ENCODE results near the gene TBC1D9B. TPM values are rescaled to one million over a fixed set of nuclear protein-coding genes. Genes with fewer than 3 reads are reported as not detected.

Gene TBC1D9B
- polyA plus RNA-seq, 2 of the 4 experiments (the other 2 are of a cell fraction), result 37.2 to 64.7 TPM

GRCh38 chr5:179818746-179819295 lies 88.9 kb downstream of the TBC1D9B start:
- 2% methylated on average over 16 of the region's 35 CpGs for WGBS (ENCODE audit: missing lambda C conversion rate)
- TF ChIP-seq POLR2A (IDR thresholded peaks at IDR 0.05; ENCODE audit: low read length) (no peak; the same call in 1 of the 2 replicates), RCOR1 (IDR thresholded peaks at IDR 0.05; ENCODE audit: low read depth, low read length) (no peak), ATOH8 (CRISPR knock-in tag; IDR thresholded peaks at IDR 0.05; ENCODE audit: low read depth) (peak; percentile 30; the same call in 1 of the 2 replicates), GATA3 (IDR thresholded peaks at IDR 0.05; ENCODE audit: borderline replicate concordance) (peak; percentile 89), POLR2AphosphoS2 (conservative IDR thresholded peaks at IDR 0.05; ENCODE audit: low read length) (no peak), KDM1A (IDR thresholded peaks at IDR 0.05; ENCODE audit: low read depth) (0 out of 2 replicates have a peak, but pooled peaks have one; percentile 31), SMC3 (IDR thresholded peaks at IDR 0.05) (no peak), MAFK (IDR thresholded peaks at IDR 0.05; ENCODE audit: partially characterized antibody) (peak; percentile 15), MAX (IDR thresholded peaks at IDR 0.05) (0 out of 2 replicates have a peak, but pooled peaks have one; percentile 75), E2F6 (IDR thresholded peaks at IDR 0.05; ENCODE audit: borderline replicate concordance, low read depth) (peak; percentile 66), MYC (IDR thresholded peaks at IDR 0.05; ENCODE audit: borderline replicate concordance, low read length) (no peak; the same call in none of the 2 replicates), ZC3H11A (IDR thresholded peaks at IDR 0.05) (no peak), REST (IDR thresholded peaks at IDR 0.05) (no peak), HDAC2 (IDR thresholded peaks at IDR 0.05) (no peak), EP300 (IDR thresholded peaks at IDR 0.05) (peak; percentile 88 to 94; a peak in 3 of 5 replicates), CTCF (IDR thresholded peaks at IDR 0.05) (no peak), HMGXB4 (CRISPR knock-in tag; IDR thresholded peaks at IDR 0.05; ENCODE audit: borderline replicate concordance) (no peak), CHD4 (IDR thresholded peaks at IDR 0.05; ENCODE audit: borderline replicate concordance) (no peak), RAD21 (conservative IDR thresholded peaks at IDR 0.05 in 1 of 2, IDR thresholded peaks at IDR 0.05 in 1 of 2) (no peak; a peak in 1 of 5 replicates), CBX8 (IDR thresholded peaks at IDR 0.05) (no peak), NPAS2 (CRISPR knock-in tag; IDR thresholded peaks at IDR 0.05; ENCODE audit: borderline replicate concordance) (no peak), NR3C1 (IDR thresholded peaks at IDR 0.05) (no peak), ZSCAN20 (CRISPR knock-in tag; IDR thresholded peaks at IDR 0.05) (no peak), JUN (IDR thresholded peaks at IDR 0.05) (peak; percentile 96 to 99), BCL3 (IDR thresholded peaks at IDR 0.05) (peak; percentile 98), CBX2 (IDR thresholded peaks at IDR 0.05; ENCODE audit: borderline replicate concordance, low read depth) (no peak), ESRRA (IDR thresholded peaks at IDR 0.05; ENCODE audit: borderline replicate concordance, low read length) (no peak), RFX5 (IDR thresholded peaks at IDR 0.05) (no peak), TP53 (CRISPR knock-in tag; IDR thresholded peaks at IDR 0.05) (0 out of 2 replicates have a peak, but pooled peaks have one; percentile 0), JUNB (IDR thresholded peaks at IDR 0.05) (peak; percentile 87), FOXS1 (CRISPR knock-in tag; IDR thresholded peaks at IDR 0.05) (peak; percentile 89; the same call in 1 of the 2 replicates)

More at GRCh38 chr5:179818746-179819295, 88.9 kb downstream of the TBC1D9B start:
- ChIA-PET CTCF (interaction anchor here (1.3 to 4.8 kb wide), 4 partner anchors 17 to 56 kb away, joined by 4 to 27 read pairs (median 10); no protein-coding TSS in a partner anchor), POLR2A (interaction anchor here (1.0 to 2.3 kb wide), 5 partner anchors 7 to 195 kb away, joined by 4 to 20 read pairs (median 5); partner anchors contain the start of gene HNRNPH1)
- peak overlapping the region; percentile 96 for H3K4me2 ChIP-seq
- H3K4me3 ChIP-seq, result peak overlapping the region; percentile 19; the same call in 2 of the 3 replicates
- peaks cover 44% of the 10 kb centered on the region for H3K4me1 ChIP-seq
- FAIRE-seq (peak; percentile 18), DNase-seq (ENCODE audit: low read depth in 1 of 2, low spot score in 1 of 2) (peak; percentile 90 to 98), ATAC-seq (peak; percentile 50 to 66)
- peak overlapping the region; percentile 95 to 98 for H3K27ac ChIP-seq
- no peaks in the 10 kb centered on the region for H3K9me3 ChIP-seq

Measured in A549 (cell line).